ENCODE results near the gene PRTN3.

DNA sequence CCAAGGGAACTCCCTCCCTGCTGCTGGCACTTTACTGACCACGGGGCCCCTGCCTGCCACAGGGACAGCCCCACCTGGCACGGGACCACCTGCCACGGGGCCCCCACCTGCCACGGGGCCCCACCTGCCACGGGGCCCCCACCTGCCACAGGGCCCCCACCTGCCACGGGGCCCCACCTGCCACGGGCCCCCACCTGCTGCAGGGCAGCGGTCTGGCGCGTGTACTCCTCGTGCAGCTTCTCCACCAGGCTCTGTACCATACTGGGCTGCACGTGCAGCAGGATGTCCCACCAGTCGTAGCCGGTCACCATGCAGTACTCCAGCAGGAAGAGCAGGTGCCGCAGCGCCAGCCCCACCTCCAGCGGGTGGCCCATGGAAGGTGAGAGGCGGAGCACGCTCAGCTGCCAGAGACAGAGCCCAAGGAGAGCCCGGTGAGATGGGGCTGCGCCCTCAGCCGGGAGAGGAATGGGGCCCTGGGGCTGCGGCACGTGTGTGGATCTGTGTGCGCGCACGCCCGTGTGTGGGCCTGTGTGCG, 36.0 kb downstream of the PRTN3 start:
- TF ChIP-seq, protein P1, sequence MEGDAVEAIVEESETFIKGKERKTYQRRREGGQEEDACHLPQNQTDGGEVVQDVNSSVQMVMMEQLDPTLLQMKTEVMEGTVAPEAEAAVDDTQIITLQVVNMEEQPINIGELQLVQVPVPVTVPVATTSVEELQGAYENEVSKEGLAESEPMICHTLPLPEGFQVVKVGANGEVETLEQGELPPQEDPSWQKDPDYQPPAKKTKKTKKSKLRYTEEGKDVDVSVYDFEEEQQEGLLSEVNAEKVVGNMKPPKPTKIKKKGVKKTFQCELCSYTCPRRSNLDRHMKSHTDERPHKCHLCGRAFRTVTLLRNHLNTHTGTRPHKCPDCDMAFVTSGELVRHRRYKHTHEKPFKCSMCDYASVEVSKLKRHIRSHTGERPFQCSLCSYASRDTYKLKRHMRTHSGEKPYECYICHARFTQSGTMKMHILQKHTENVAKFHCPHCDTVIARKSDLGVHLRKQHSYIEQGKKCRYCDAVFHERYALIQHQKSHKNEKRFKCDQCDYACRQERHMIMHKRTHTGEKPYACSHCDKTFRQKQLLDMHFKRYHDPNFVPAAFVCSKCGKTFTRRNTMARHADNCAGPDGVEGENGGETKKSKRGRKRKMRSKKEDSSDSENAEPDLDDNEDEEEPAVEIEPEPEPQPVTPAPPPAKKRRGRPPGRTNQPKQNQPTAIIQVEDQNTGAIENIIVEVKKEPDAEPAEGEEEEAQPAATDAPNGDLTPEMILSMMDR (IDR thresholded peaks at IDR 0.05) = no peak
- no peak for TF ChIP-seq EP300 (IDR thresholded peaks at IDR 0.05)
- TF ChIP-seq POLR2A (IDR thresholded peaks at IDR 0.05) = no peak

Data from upper lobe of left lung (tissue), 4 donors.